Kidney (tissue), 14 donors: Measurements from ENCODE around the gene SRP14. TPM values are rescaled to one million over a fixed set of nuclear protein-coding genes. Genes with fewer than 3 reads are reported as not detected.

ENCODE experiments used
- DNase-seq, 5 donors: peaks; one replicate each; pipeline ENCODE4 v3.0.0-alpha.2; 2013 to 2020
- FAIRE-seq: peaks from 2 replicates; lab custom pipeline; 2012; peaks lifted over from hg19 to GRCh38; lab: Jason Lieb, UNC
- H3K27ac ChIP-seq, 2 donors: one replicate each; pipeline ENCODE4 v1.7.0; 2013; ENCODE audit warnings: low read depth in 2 of 2, low read length in 2 of 2, inconsistent platforms in 1 of 2
- H3K27me3 ChIP-seq: one replicate; pipeline ENCODE4 v1.7.1; 2013; ENCODE audit warnings: low read length, inconsistent platforms; ENCODE audit not compliant: control insufficient read depth, insufficient read depth
- H3K36me3 ChIP-seq, 3 donors: one replicate each; pipeline versions ENCODE4 v1.7.0 to v1.7.1; 2013; ENCODE audit warnings: low read length in 3 of 3, control low read depth in 1 of 3, inconsistent platforms in 1 of 3; ENCODE audit not compliant: insufficient read depth in 3 of 3, control insufficient read depth in 2 of 3
- H3K4me1 ChIP-seq, 3 donors: one replicate each; pipeline versions ENCODE4 v1.7.0 to v1.7.1; 2013; ENCODE audit warnings: low read length in 3 of 3, inconsistent platforms in 1 of 3, low read depth in 1 of 3; ENCODE audit not compliant: control insufficient read depth in 2 of 3, insufficient read depth in 2 of 3
- H3K4me3 ChIP-seq, 3 donors: one replicate each; pipeline versions ENCODE4 v1.7.0 to v1.8.1; 2013; ENCODE audit warnings: low read length in 3 of 3, control low read depth in 1 of 3, inconsistent platforms in 1 of 3
- H3K9ac ChIP-seq, 3 donors: one replicate each; pipeline versions ENCODE4 v1.7.0 to v1.7.1; 2013; ENCODE audit warnings: low read length in 3 of 3, control low read depth in 1 of 3, inconsistent platforms in 1 of 3
- H3K9me3 ChIP-seq, 3 donors: one replicate each; pipeline versions ENCODE4 v1.7.0 to v1.7.1; 2013; ENCODE audit warnings: low read length in 3 of 3, control low read depth in 1 of 3, inconsistent platforms in 1 of 3; ENCODE audit not compliant: control insufficient read depth in 2 of 3, insufficient read depth in 1 of 3
- intact Hi-C: fragments of 100-400 bp; cut with DNase I; formaldehyde crosslinking; loops from one replicate; pipeline ENCODE4 v1.11.1; 2022
- polyA plus RNA-seq: library from polyadenylated mRNA; stranded (reverse); fragments of 350-450 nt; fragmentation: Illumina TruSeq; extraction: RNeasy Lipid Tissue Mini Kit (QIAGEN cat#74804); gene quantifications from one replicate; pipeline ENCODE4 v1.2.3, GENCODE V29; 2014; ENCODE audit warnings: low read depth, low replicate concordance; ENCODE audit not compliant: insufficient read depth
- total RNA-seq: library from RNA; stranded (reverse); fragmentation: NEBNext Ultra II Directional; extraction: Animal tissue kit (Norgen Biotek cat#: 25700); gene quantifications from one replicate; pipeline ENCODE4 v1.2.1, GENCODE V29; 2021
- TF ChIP-seq, protein P1 (sequence below): IDR thresholded peaks from 3 replicates; pipeline ENCODE4 v1.5.1; 2012; ENCODE audit warnings: mild to moderate bottlenecking, moderate library complexity, borderline replicate concordance; ENCODE audit not compliant: insufficient read depth; ENCODE audit errors: extremely low read depth
- donor health status: control.
- donor health status: control.
- donor health status: control.
- donor health status: control.
- donor health status: control.
- donor health status: DM: yes; HTN: yes; CAD: no.
- donor health status: Normal renal cell carcinoma (clear cell type).

SRP14 gene
- total and polyA plus RNA-seq, 2 donors from 2014 or later, result 190 to 867 TPM

DNA sequence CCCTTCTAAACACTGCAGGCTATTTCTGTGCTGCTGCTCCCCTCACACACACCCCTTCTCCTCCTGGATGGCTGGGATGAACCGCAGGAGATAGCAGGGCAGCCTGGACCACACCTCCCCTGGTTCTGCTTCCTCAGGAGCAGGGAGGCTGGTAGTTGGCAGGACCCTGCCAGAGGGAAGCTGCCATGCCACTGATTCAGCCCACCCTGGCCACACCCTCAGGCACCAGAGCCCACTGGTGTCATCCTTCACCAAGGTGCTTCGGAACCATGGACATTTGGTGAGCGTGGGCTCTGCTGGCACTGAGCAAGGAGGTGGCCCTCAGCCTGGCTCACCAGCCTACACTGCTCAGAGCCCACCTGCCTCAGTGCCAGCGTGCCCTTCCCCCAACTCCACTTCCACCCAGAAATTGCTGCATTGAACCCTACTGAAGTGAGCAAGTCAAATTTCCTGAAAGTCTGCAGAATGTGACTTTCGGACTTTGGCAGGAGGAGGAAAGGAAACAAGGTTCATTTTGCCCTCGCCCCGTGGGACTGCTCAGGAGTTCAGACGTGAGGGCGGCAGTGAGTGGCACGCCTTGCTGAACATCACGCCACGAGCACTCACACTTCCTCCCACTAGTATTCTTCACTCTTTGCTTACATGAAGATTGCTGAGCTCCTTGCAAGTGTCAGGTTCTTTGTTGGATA lies 43.4 kb upstream of the SRP14 start:
- peak overlapping the region; percentile 12 to 61 (median 47) for H3K4me3 ChIP-seq
- intact Hi-C loops, result no loop called here
- H3K4me1 ChIP-seq, result peaks cover 3 to 25% (median 21%) of the 10 kb centered on the region in 3 donors
- TF ChIP-seq, protein P1, sequence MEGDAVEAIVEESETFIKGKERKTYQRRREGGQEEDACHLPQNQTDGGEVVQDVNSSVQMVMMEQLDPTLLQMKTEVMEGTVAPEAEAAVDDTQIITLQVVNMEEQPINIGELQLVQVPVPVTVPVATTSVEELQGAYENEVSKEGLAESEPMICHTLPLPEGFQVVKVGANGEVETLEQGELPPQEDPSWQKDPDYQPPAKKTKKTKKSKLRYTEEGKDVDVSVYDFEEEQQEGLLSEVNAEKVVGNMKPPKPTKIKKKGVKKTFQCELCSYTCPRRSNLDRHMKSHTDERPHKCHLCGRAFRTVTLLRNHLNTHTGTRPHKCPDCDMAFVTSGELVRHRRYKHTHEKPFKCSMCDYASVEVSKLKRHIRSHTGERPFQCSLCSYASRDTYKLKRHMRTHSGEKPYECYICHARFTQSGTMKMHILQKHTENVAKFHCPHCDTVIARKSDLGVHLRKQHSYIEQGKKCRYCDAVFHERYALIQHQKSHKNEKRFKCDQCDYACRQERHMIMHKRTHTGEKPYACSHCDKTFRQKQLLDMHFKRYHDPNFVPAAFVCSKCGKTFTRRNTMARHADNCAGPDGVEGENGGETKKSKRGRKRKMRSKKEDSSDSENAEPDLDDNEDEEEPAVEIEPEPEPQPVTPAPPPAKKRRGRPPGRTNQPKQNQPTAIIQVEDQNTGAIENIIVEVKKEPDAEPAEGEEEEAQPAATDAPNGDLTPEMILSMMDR, result no peak
- peak overlapping the region in 2 of 3 donors; percentile 50 to 53 for H3K9ac ChIP-seq
- peak overlapping the region; percentile 84 to 87 for H3K27ac ChIP-seq
- H3K9me3 ChIP-seq, result no peaks in the 10 kb centered on the region
- H3K36me3 ChIP-seq, result no peaks in the 10 kb centered on the region
- no peak for FAIRE-seq
- peak in 3 of 5 donors; percentile 52 to 62 (median 53) for DNase-seq
- no peaks in the 10 kb centered on the region for H3K27me3 ChIP-seq

DNA sequence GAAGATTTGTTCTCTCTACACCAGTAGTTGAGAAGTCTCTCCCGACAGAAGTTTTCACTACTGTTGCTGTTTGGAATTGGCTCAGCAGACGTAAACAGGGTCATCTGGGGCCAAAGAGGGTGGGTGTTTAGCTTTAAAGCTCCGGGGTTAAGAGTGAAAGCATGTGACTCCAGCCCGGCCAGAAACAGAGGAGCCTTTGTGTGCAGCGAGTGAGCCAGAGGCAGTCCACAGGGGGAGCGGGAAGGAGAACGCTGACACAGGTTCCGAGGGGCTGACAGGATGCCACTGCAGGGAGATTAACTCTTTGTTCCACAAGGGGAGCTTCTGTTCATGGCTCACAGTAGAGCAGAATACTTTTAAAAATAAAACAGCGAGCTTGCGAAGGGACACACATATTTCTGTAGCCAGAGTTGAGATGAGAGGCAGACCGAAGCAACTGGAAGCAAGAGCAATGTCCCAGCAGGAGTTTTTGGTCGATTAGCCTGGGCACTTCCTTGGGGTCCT lies 42.8 kb upstream of the SRP14 start:
- TF ChIP-seq, protein P1, result no peak
- no peaks in the 10 kb centered on the region for H3K27me3 ChIP-seq
- H3K4me1 ChIP-seq, result peaks cover 3 to 25% (median 21%) of the 10 kb centered on the region in 3 donors
- DNase-seq, result peak; percentile 84 to 93 (median 89)
- intact Hi-C loops, result no loop called here
- H3K36me3 ChIP-seq, result no peaks in the 10 kb centered on the region
- peak overlapping the region; percentile 84 to 87 for H3K27ac ChIP-seq
- peak overlapping the region; percentile 42 to 61 (median 47) for H3K4me3 ChIP-seq
- no peak for FAIRE-seq
- peak overlapping the region in 2 of 3 donors; percentile 50 to 53 for H3K9ac ChIP-seq
- no peaks in the 10 kb centered on the region for H3K9me3 ChIP-seq

DNA sequence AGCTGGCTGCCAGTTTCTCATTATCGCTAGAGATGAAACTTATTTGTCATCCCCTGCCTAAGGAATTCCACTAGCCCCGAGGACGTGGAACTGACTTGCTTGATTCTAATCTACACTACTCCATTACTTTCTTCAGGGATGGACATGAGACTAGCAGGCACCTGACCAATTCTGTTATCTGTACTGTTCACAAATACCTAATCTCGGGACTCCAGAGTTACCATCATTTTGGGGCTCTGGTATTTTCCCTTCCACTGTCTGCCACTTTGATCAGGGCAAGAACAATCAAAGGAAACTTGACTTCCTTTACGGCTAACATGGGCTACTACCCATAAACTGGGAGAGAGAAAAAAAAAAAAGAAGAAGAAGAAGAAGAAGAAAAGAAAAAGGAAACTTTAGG lies 41.9 kb upstream of the SRP14 start:
- Histone ChIP-seq H3K4me3 (peak overlapping the region in 2 of 3 donors; percentile 37 to 47), H3K27me3 (no peaks in the 10 kb centered on the region), H3K4me1 (peaks cover 3 to 25% (median 21%) of the 10 kb centered on the region in 3 donors), H3K36me3 (no peaks in the 10 kb centered on the region), H3K9me3 (no peaks in the 10 kb centered on the region), H3K27ac (peak overlapping the region; percentile 2 to 84), H3K9ac (no peak overlapping the region)
- intact Hi-C loops, result no loop called here
- FAIRE-seq, result no peak
- TF ChIP-seq, protein P1, result no peak
- no peak for DNase-seq
